ENCODE data around the gene WDR77.

WDR77 gene

DNA sequence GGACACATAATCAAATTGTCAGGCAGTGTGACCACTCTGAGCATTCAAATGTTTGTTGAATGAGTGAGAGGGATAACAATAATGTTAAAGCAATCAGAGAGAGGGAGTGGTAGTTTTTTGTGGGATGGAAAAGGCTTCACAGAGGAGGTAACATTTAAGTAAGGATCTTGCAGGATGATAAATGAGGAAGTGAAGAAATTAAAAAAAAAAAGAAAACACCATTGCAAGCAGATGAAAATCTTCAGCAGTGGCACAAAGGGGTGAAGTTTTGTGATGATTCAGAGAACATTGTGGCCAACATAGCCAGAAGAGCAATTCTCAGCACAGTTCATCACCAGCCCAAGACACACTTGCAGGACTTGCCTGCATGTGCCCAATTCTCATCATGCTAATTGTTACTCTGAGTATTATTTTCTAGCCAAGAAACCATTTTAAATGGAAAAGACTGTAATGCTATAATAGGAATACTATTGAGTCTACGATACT, 56.6 kb downstream of the WDR77 start:
- Mint-ChIP-seq H3K36me3 (ENCODE audit: low read depth) (no peaks in the 10 kb centered on the region), H3K27ac (no peak overlapping the region), H3K27me3 (ENCODE audit: low read depth) (peaks cover 26% of the 10 kb centered on the region), H3K4me1 (no peaks in the 10 kb centered on the region), H3K9me3 (no peaks in the 10 kb centered on the region), H3K4me3 (no peak overlapping the region)
- no peak for TF ChIP-seq CTCF (IDR thresholded peaks at IDR 0.05; ENCODE audit: unreplicated experiment in 3 of 3)

GRCh38 chr1:111392042-111392441, 57.0 kb downstream of the WDR77 start:
- no peaks in the 10 kb centered on the region for H3K36me3 Mint-ChIP-seq (ENCODE audit: low read depth)

More at GRCh38 chr1:111392042-111392441, 57.0 kb downstream of the WDR77 start:
- H3K27ac Mint-ChIP-seq, result no peak overlapping the region
- H3K27me3 Mint-ChIP-seq (ENCODE audit: low read depth), result peaks cover 25% of the 10 kb centered on the region
- H3K4me3 Mint-ChIP-seq, result no peak overlapping the region
- H3K9me3 Mint-ChIP-seq, result no peaks in the 10 kb centered on the region
- TF ChIP-seq CTCF (IDR thresholded peaks at IDR 0.05; ENCODE audit: unreplicated experiment in 3 of 3), result no peak
- H3K4me1 Mint-ChIP-seq, result no peaks in the 10 kb centered on the region

All from nephron (organoid).